GM21515 (cell line): ENCODE results near the gene ERAL1.
"Not testable (repeated sequence)": the region's sequence is repeated elsewhere in the genome, so short reads cannot be mapped to it uniquely, and the experiment has no call there.

ENCODE experiments used
- ATAC-seq: cut with Tn5 transposase; IDR thresholded peaks from one replicate; pipeline ENCODE4 v1.9.1; 2021; ENCODE audit not compliant: unreplicated experiment

ERAL1 gene

GRCh38 chr17:28897769-28898526 lies 43.1 kb downstream of the ERAL1 start:
- ATAC-seq, result no peak

GRCh38 chr17:28898527-28898955 lies 43.7 kb downstream of the ERAL1 start:
- no peak for ATAC-seq

- no peak for ATAC-seq
These were observed 44.5 kb downstream of the ERAL1 start for GRCh38 chr17:28899212-28899815.

- no peak for ATAC-seq
These were observed 46.3 kb downstream of the ERAL1 start for GRCh38 chr17:28900986-28901726.

GRCh38 chr17:28901866-28902818 lies 47.3 kb downstream of the ERAL1 start:
- peak; percentile 30 for ATAC-seq

GRCh38 chr17:28902819-28903545 lies 48.2 kb downstream of the ERAL1 start, which contains the start of gene DHRS13:
DHRS13 (minus strand) TSS chr17:28903079; CDS start chr17:28902944, 135 bp downstream.
- peak; percentile 76 for ATAC-seq

- ATAC-seq, result not testable (repeated sequence)
These were observed 48.7 kb downstream of the ERAL1 start for GRCh38 chr17:28903546-28903841.

GRCh38 chr17:28904800-28905199 lies 50.0 kb downstream of the ERAL1 start:
- no peak for ATAC-seq

- ATAC-seq, result no peak
These were observed 51.5 kb downstream of the ERAL1 start for GRCh38 chr17:28906276-28906675.

- ATAC-seq, result no peak
These were observed 52.1 kb downstream of the ERAL1 start for GRCh38 chr17:28906706-28907438.

- no peak for ATAC-seq
These were observed 53.1 kb downstream of the ERAL1 start for GRCh38 chr17:28907709-28908475.

- no peak for ATAC-seq
These were observed 53.9 kb downstream of the ERAL1 start for GRCh38 chr17:28908640-28909167.

- no peak for ATAC-seq
These were observed 55.7 kb downstream of the ERAL1 start for GRCh38 chr17:28910534-28910933.
